Measurements from ENCODE around the gene PRKN. TPM values are rescaled to one million over a fixed set of nuclear protein-coding genes. Genes with fewer than 3 reads are reported as not detected.

The PRKN gene
- total and polyA plus RNA-seq, 2 experiments from 2014 or later, result 0.10 to 0.84 TPM

DNA sequence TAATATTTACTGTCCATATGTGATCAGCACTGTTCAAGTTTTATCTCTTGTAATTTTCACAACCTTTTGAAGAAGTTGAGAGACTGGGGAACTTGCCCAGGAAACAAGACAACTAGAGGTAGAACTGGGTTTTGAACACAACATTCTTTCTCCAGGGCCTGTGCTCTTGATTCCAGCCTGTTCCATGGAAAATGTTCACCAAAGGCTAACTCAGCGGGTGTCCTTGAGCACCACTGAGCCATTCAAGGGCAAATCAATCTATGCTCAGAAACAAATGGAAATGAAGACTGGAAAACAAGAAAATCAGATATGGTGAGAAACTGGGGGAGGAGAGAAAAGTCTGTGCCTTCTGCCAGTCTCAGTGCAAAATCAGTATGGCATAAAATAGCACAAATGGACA lies 771.5 kb downstream of the PRKN start (continued):
- no peak for TF ChIP-seq REST (IDR thresholded peaks at IDR 0.05; ENCODE audit: unreplicated experiment)
- no peak for TF ChIP-seq EZH2phosphoT487 (IDR thresholded peaks at IDR 0.05; ENCODE audit: unreplicated experiment)
- TF ChIP-seq POLR2AphosphoS5 (IDR thresholded peaks at IDR 0.05; ENCODE audit: low read depth), result no peak
- no peak for TF ChIP-seq JUNB (IDR thresholded peaks at IDR 0.05; ENCODE audit: unreplicated experiment)
- TF ChIP-seq EZH2 (IDR thresholded peaks at IDR 0.05; ENCODE audit: low read depth, unreplicated experiment), result no peak
- no peak for TF ChIP-seq CTCF (conservative IDR thresholded peaks at IDR 0.05; ENCODE audit: low read depth in 2 of 2)

DNA sequence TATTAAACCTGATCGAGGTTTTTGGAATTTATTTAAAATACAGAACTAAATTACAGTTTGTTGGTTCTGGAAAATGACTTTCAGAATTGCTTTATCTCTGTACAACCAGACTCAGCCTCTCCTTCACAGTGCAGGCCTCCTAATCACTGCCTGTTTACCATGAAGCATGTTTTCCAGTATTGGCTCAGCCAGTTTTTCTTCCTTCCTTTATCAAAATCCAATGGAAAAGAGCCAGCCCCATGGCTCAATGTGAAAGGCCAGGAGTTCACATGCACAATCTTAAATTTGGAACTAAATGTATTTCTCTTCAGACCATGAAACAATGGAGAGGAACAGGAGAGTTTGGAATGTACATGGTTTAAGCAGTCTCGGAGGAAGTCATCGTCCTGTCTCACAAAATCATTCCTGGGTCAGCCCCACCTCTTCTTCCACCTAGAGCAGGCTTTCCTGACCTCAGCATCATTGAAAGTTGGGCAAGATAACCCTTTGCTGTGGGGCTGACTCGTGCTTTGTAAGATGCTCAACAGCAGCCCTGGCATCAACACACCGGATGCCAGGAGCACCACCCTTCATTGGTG lies 772.8 kb downstream of the PRKN start:
- Mint-ChIP-seq H3K36me3 (ENCODE audit: low read depth) (peaks cover 4% of the 10 kb centered on the region), H3K27me3 (ENCODE audit: insufficient read depth, low read depth, poor library complexity) (peaks cover 6% of the 10 kb centered on the region), H3K9me3 (peaks cover 10% of the 10 kb centered on the region), H3K27ac (no peak overlapping the region), H3K4me3 (no peak overlapping the region), H3K4me1 (peaks cover 16% of the 10 kb centered on the region)
- ATAC-seq, result no peak
- H3K4me2 ChIP-seq, result no peak overlapping the region
- H3K36me3 ChIP-seq (ENCODE audit: insufficient read depth), result no peaks in the 10 kb centered on the region
- no peaks in the 10 kb centered on the region for H4K20me1 ChIP-seq (replicated peaks; ENCODE audit: insufficient read depth)
- H3K79me2 ChIP-seq (replicated peaks; ENCODE audit: insufficient read depth), result no peaks in the 10 kb centered on the region
- H2AFZ ChIP-seq, result no peak overlapping the region
- no peak overlapping the region for H3K4me3 ChIP-seq
- H3F3A ChIP-seq (replicated peaks; ENCODE audit: low read depth), result no peaks in the 10 kb centered on the region
- no peaks in the 10 kb centered on the region for H3K27me3 ChIP-seq (ENCODE audit: insufficient read depth)
- no peak for DNase-seq (ENCODE audit: low spot score)
- H3K4me1 ChIP-seq (ENCODE audit: insufficient read depth), result no peaks in the 10 kb centered on the region
- no peaks in the 10 kb centered on the region for H3K9me2 ChIP-seq (ENCODE audit: insufficient read depth)
- no peak overlapping the region for H3K27ac ChIP-seq (ENCODE audit: low read depth)
- TF ChIP-seq ZNF114 (CRISPR knock-in tag; IDR thresholded peaks at IDR 0.05) (no peak), NANOG (IDR thresholded peaks at IDR 0.05; ENCODE audit: borderline replicate concordance) (no peak), STAT1 (IDR thresholded peaks at IDR 0.05; ENCODE audit: unreplicated experiment) (no peak), POLR2AphosphoS5 (IDR thresholded peaks at IDR 0.05; ENCODE audit: low read depth) (no peak), REST (IDR thresholded peaks at IDR 0.05; ENCODE audit: unreplicated experiment) (no peak), ZNF331 (CRISPR knock-in tag; IDR thresholded peaks at IDR 0.05; ENCODE audit: low read depth) (no peak), CTCF (conservative IDR thresholded peaks at IDR 0.05; ENCODE audit: low read depth in 2 of 2) (no peak), JUNB (IDR thresholded peaks at IDR 0.05; ENCODE audit: unreplicated experiment) (no peak), CREB1 (CRISPR knock-in tag; IDR thresholded peaks at IDR 0.05; ENCODE audit: low read depth) (no peak)
- TF ChIP-seq, protein P1, sequence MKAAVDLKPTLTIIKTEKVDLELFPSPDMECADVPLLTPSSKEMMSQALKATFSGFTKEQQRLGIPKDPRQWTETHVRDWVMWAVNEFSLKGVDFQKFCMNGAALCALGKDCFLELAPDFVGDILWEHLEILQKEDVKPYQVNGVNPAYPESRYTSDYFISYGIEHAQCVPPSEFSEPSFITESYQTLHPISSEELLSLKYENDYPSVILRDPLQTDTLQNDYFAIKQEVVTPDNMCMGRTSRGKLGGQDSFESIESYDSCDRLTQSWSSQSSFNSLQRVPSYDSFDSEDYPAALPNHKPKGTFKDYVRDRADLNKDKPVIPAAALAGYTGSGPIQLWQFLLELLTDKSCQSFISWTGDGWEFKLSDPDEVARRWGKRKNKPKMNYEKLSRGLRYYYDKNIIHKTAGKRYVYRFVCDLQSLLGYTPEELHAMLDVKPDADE (IDR thresholded peaks at IDR 0.05), result no peak

Data from GM23338 (cell line).